ENCODE measurements around the gene TRAK2.
"Not testable (repeated sequence)": the region's sequence is repeated elsewhere in the genome, so short reads cannot be mapped to it uniquely, and the experiment has no call there.

TRAK2 gene

GRCh38 chr2:201378496-201379397 lies 72.5 kb downstream of the TRAK2 start:
- Histone ChIP-seq H3K4me2 (ENCODE audit: low read length) (no peak overlapping the region), H3K79me2 (ENCODE audit: control insufficient read depth, insufficient read depth, low read length) (no peaks in the 10 kb centered on the region), H4K5ac (ENCODE audit: low read length) (no peak overlapping the region), H3K9ac (ENCODE audit: low read length) (no peak overlapping the region), H2BK15ac (replicated peaks; ENCODE audit: low read depth) (no peak overlapping the region), H3K4me1 (ENCODE audit: control insufficient read depth, low read depth, low read length) (no peaks in the 10 kb centered on the region), H3K27me3 (ENCODE audit: insufficient read depth, low read length, poor library complexity) (no peaks in the 10 kb centered on the region), H3K23ac (ENCODE audit: low read length) (no peak overlapping the region), H3K18ac (ENCODE audit: low read length) (no peak overlapping the region), H2BK120ac (ENCODE audit: low read depth, low read length) (no peak overlapping the region), H4K8ac (ENCODE audit: low read depth, low read length) (no peak overlapping the region), H3K27ac (ENCODE audit: low read depth, low read length) (no peak overlapping the region), H3K79me1 (ENCODE audit: low read length) (no peaks in the 10 kb centered on the region), H2AK5ac (ENCODE audit: low read length) (no peak overlapping the region), H3K4ac (ENCODE audit: low read depth, low read length) (no peak overlapping the region), H3K4me3 (ENCODE audit: low read length) (no peak overlapping the region), H2BK5ac (ENCODE audit: low read length) (no peak overlapping the region), H3K56ac (ENCODE audit: low read length) (no peak overlapping the region), H3K36me3 (ENCODE audit: control insufficient read depth, insufficient read depth, low read length) (peaks cover 7% of the 10 kb centered on the region)
- WGBS (ENCODE audit: extremely low coverage, insufficient coverage, low lambda C conversion rate), result no CpG with 5 or more reads among the region's 5 CpGs
- no peak for DNase-seq

GRCh38 chr2:201377218-201377617 lies 74.0 kb downstream of the TRAK2 start:
- WGBS (ENCODE audit: extremely low coverage, insufficient coverage, low lambda C conversion rate), result no CpG with 5 or more reads among the region's 3 CpGs
- no peak overlapping the region for H2BK5ac ChIP-seq (ENCODE audit: low read length)
- H2BK120ac ChIP-seq (ENCODE audit: low read depth, low read length), result no peak overlapping the region
- H3K4me3 ChIP-seq (ENCODE audit: low read length), result no peak overlapping the region
- no peak for DNase-seq
- no peaks in the 10 kb centered on the region for H3K4me1 ChIP-seq (ENCODE audit: control insufficient read depth, low read depth, low read length)
- no peak overlapping the region for H3K9ac ChIP-seq (ENCODE audit: low read length)
- H2AK5ac ChIP-seq (ENCODE audit: low read length), result no peak overlapping the region
- no peak overlapping the region for H3K4ac ChIP-seq (ENCODE audit: low read depth, low read length)
- H3K18ac ChIP-seq (ENCODE audit: low read length), result no peak overlapping the region
- no peak overlapping the region for H2BK15ac ChIP-seq (replicated peaks; ENCODE audit: low read depth)
- H3K27ac ChIP-seq (ENCODE audit: low read depth, low read length), result no peak overlapping the region
- no peak overlapping the region for H3K23ac ChIP-seq (ENCODE audit: low read length)
- H3K79me1 ChIP-seq (ENCODE audit: low read length), result no peaks in the 10 kb centered on the region
- H4K8ac ChIP-seq (ENCODE audit: low read depth, low read length), result no peak overlapping the region
- H4K5ac ChIP-seq (ENCODE audit: low read length), result no peak overlapping the region
- H3K56ac ChIP-seq (ENCODE audit: low read length), result no peak overlapping the region
- peaks cover 7% of the 10 kb centered on the region for H3K36me3 ChIP-seq (ENCODE audit: control insufficient read depth, insufficient read depth, low read length)
- no peak overlapping the region for H3K4me2 ChIP-seq (ENCODE audit: low read length)
- H3K79me2 ChIP-seq (ENCODE audit: control insufficient read depth, insufficient read depth, low read length), result no peaks in the 10 kb centered on the region
- H3K27me3 ChIP-seq (ENCODE audit: insufficient read depth, low read length, poor library complexity), result no peaks in the 10 kb centered on the region

DNA sequence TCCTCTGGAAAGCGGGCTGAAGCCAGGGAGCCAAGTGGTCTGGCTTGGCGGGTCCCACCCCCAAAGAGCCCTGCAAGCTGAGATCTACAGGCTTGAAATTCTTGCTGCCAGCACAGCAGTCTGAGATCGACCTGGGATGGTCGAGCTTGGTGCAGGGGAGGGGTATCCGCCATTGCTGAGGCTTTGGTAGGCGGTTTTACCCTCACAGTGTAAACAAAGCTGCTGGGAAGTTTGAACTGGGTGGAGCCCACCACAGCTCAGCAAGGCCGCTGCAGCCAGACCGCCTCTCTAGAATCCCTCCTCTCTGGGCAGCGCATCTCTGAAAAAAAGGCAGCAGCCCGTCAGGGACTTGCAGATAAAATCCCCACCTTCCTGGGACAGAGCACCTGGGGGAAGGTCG lies 81.5 kb downstream of the TRAK2 start:
- Histone ChIP-seq H2BK120ac (ENCODE audit: low read depth, low read length) (no peak overlapping the region), H3K79me2 (ENCODE audit: control insufficient read depth, insufficient read depth, low read length) (no peaks in the 10 kb centered on the region), H3K23ac (ENCODE audit: low read length) (no peak overlapping the region), H3K79me1 (ENCODE audit: low read length) (no peaks in the 10 kb centered on the region), H2BK5ac (ENCODE audit: low read length) (no peak overlapping the region), H2BK15ac (replicated peaks; ENCODE audit: low read depth) (no peak overlapping the region), H3K27ac (ENCODE audit: low read depth, low read length) (no peak overlapping the region), H3K56ac (ENCODE audit: low read length) (no peak overlapping the region), H3K18ac (ENCODE audit: low read length) (no peak overlapping the region), H3K4me1 (ENCODE audit: control insufficient read depth, low read depth, low read length) (no peaks in the 10 kb centered on the region), H2AK5ac (ENCODE audit: low read length) (no peak overlapping the region), H4K8ac (ENCODE audit: low read depth, low read length) (no peak overlapping the region), H3K9ac (ENCODE audit: low read length) (no peak overlapping the region), H3K36me3 (ENCODE audit: control insufficient read depth, insufficient read depth, low read length) (no peaks in the 10 kb centered on the region), H3K4me2 (ENCODE audit: low read length) (no peak overlapping the region), H3K4me3 (ENCODE audit: low read length) (no peak overlapping the region), H4K5ac (ENCODE audit: low read length) (no peak overlapping the region), H3K4ac (ENCODE audit: low read depth, low read length) (no peak overlapping the region), H3K27me3 (ENCODE audit: insufficient read depth, low read length, poor library complexity) (no peaks in the 10 kb centered on the region)
- no CpG with 5 or more reads among the region's 11 CpGs for WGBS (ENCODE audit: extremely low coverage, insufficient coverage, low lambda C conversion rate)
- DNase-seq, result no peak

DNA sequence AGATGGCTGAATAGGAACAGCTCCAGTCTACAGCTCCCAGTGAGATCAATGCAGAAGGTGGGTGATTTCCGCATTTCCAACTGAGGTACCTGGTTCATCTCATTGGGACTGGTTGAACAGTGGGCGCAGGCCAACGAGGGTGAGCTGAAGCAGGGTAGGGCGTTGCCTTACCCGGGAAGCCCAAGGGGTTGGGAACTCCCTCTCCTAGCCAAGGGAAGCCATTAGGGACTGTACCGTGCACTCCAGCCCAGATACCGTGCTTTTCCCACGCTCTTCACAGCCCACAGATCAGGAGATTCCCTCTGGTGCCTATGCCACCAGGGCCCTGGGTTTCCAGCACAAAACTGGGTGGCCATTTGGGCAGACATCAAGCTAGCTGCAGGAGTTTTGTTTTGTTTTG lies 81.9 kb downstream of the TRAK2 start:
- not testable (repeated sequence) for H3K4me3 ChIP-seq (ENCODE audit: low read length); H3K18ac ChIP-seq (ENCODE audit: low read length); H3K36me3 ChIP-seq (ENCODE audit: control insufficient read depth, insufficient read depth, low read length); H2AK5ac ChIP-seq (ENCODE audit: low read length); DNase-seq; H4K8ac ChIP-seq (ENCODE audit: low read depth, low read length); H4K5ac ChIP-seq (ENCODE audit: low read length); H3K79me2 ChIP-seq (ENCODE audit: control insufficient read depth, insufficient read depth, low read length); H3K27me3 ChIP-seq (ENCODE audit: insufficient read depth, low read length, poor library complexity); H3K4me1 ChIP-seq (ENCODE audit: control insufficient read depth, low read depth, low read length); H3K79me1 ChIP-seq (ENCODE audit: low read length); H2BK15ac ChIP-seq (replicated peaks; ENCODE audit: low read depth); H3K9ac ChIP-seq (ENCODE audit: low read length); H3K4me2 ChIP-seq (ENCODE audit: low read length); H3K27ac ChIP-seq (ENCODE audit: low read depth, low read length); H2BK5ac ChIP-seq (ENCODE audit: low read length); H3K4ac ChIP-seq (ENCODE audit: low read depth, low read length); H3K23ac ChIP-seq (ENCODE audit: low read length); H3K56ac ChIP-seq (ENCODE audit: low read length); H2BK120ac ChIP-seq (ENCODE audit: low read depth, low read length)
- no CpG with 5 or more reads among the region's 8 CpGs for WGBS (ENCODE audit: extremely low coverage, insufficient coverage, low lambda C conversion rate)

GRCh38 chr2:201366146-201366545 lies 85.1 kb downstream of the TRAK2 start:
- Histone ChIP-seq H3K9ac (ENCODE audit: low read length) (no peak overlapping the region), H2BK120ac (ENCODE audit: low read depth, low read length) (no peak overlapping the region), H3K18ac (ENCODE audit: low read length) (no peak overlapping the region), H3K79me2 (ENCODE audit: control insufficient read depth, insufficient read depth, low read length) (no peaks in the 10 kb centered on the region), H3K36me3 (ENCODE audit: control insufficient read depth, insufficient read depth, low read length) (no peaks in the 10 kb centered on the region), H3K23ac (ENCODE audit: low read length) (no peak overlapping the region), H3K4me1 (ENCODE audit: control insufficient read depth, low read depth, low read length) (no peaks in the 10 kb centered on the region), H2BK5ac (ENCODE audit: low read length) (no peak overlapping the region), H3K79me1 (ENCODE audit: low read length) (no peaks in the 10 kb centered on the region), H3K27ac (ENCODE audit: low read depth, low read length) (no peak overlapping the region), H3K56ac (ENCODE audit: low read length) (no peak overlapping the region), H3K4ac (ENCODE audit: low read depth, low read length) (no peak overlapping the region), H4K8ac (ENCODE audit: low read depth, low read length) (no peak overlapping the region), H2AK5ac (ENCODE audit: low read length) (no peak overlapping the region), H3K4me2 (ENCODE audit: low read length) (no peak overlapping the region), H4K5ac (ENCODE audit: low read length) (no peak overlapping the region), H2BK15ac (replicated peaks; ENCODE audit: low read depth) (no peak overlapping the region), H3K27me3 (ENCODE audit: insufficient read depth, low read length, poor library complexity) (no peaks in the 10 kb centered on the region), H3K4me3 (ENCODE audit: low read length) (no peak overlapping the region)
- DNase-seq, result no peak
